ENCODE measurements around the gene L3MBTL1.

GRCh38 chr20:43563991-43564390 is 56.5 kb downstream of the L3MBTL1 start:
- no peak for TF ChIP-seq POLR2A (IDR thresholded peaks at IDR 0.05)
- TF ChIP-seq, protein P1, sequence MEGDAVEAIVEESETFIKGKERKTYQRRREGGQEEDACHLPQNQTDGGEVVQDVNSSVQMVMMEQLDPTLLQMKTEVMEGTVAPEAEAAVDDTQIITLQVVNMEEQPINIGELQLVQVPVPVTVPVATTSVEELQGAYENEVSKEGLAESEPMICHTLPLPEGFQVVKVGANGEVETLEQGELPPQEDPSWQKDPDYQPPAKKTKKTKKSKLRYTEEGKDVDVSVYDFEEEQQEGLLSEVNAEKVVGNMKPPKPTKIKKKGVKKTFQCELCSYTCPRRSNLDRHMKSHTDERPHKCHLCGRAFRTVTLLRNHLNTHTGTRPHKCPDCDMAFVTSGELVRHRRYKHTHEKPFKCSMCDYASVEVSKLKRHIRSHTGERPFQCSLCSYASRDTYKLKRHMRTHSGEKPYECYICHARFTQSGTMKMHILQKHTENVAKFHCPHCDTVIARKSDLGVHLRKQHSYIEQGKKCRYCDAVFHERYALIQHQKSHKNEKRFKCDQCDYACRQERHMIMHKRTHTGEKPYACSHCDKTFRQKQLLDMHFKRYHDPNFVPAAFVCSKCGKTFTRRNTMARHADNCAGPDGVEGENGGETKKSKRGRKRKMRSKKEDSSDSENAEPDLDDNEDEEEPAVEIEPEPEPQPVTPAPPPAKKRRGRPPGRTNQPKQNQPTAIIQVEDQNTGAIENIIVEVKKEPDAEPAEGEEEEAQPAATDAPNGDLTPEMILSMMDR (IDR thresholded peaks at IDR 0.05), result no peak

Measured in breast epithelium (tissue), 3 donors.